K562 (cell line): ENCODE data around the gene DYNC1I2. TPM values are rescaled to one million over a fixed set of nuclear protein-coding genes. Genes with fewer than 3 reads are reported as not detected.

Experiments used
- CBX2 ChIP-seq: fragments of 200-600 bp; sonication (generic); IDR thresholded peaks from one replicate; pipeline ENCODE4 v1.6.1; 2012; ENCODE audit warnings: mild to moderate bottlenecking, low read length, inconsistent platforms; ENCODE audit not compliant: insufficient read depth, poor library complexity, severe bottlenecking
- FOXA1 ChIP-seq: fragments of 450-650 bp; IDR thresholded peaks from 2 replicates; pipeline ENCODE4 v1.6.1; 2016; ENCODE audit warnings: mild to moderate bottlenecking, borderline replicate concordance
- MAFK ChIP-seq: IDR thresholded peaks from 2 replicates; pipeline ENCODE4 v1.6.1; 2011; ENCODE audit warnings: low read length, improper control_type of control experiment
- POLR2G ChIP-seq: fragments of 200-400 bp; formaldehyde crosslinking; IDR thresholded peaks from 2 replicates; pipeline ENCODE4 v1.6.1; 2017; ENCODE audit warnings: low read depth, mild to moderate bottlenecking, antibody characterized with exemption, low read length, moderate library complexity
- RBFOX2 ChIP-seq: fragments of 200-400 bp; formaldehyde crosslinking; IDR thresholded peaks from 2 replicates; pipeline ENCODE4 v1.6.1; 2017; ENCODE audit warnings: low read depth, mild to moderate bottlenecking, low read length, moderate library complexity
- TAF1 ChIP-seq: IDR thresholded peaks from 2 replicates; pipeline ENCODE4 v1.6.1; 2011; ENCODE audit warnings: mild to moderate bottlenecking, low read length, moderate library complexity; ENCODE audit not compliant: insufficient read depth, control insufficient read depth, severe bottlenecking; ENCODE audit errors: extremely low read depth
- TBL1XR1 ChIP-seq, 2 experiments: IDR thresholded peaks; 2 replicates each; pipeline ENCODE4 v1.6.1; 2012; ENCODE audit warnings: improper control_type of control experiment in 2 of 2, low read length in 2 of 2, mild to moderate bottlenecking in 1 of 2
- TEAD1 ChIP-seq, 2 experiments: fragments of 450-650 bp in 1 of 2; sonication (generic) in 1 of 2; formaldehyde crosslinking; IDR thresholded peaks; 2 replicates each; pipeline versions ENCODE4 v1.4.0 to v1.8.0; 2020 to 2022; ENCODE audit warnings: mild to moderate bottlenecking in 2 of 2, missing genetic modification reagents in 1 of 2
- ZC3H4 ChIP-seq: sonication (generic); formaldehyde crosslinking; IDR thresholded peaks from 2 replicates; pipeline ENCODE4 v1.9.0; 2021; ENCODE audit warnings: missing genetic modification reagents, borderline replicate concordance
- ZNF717 ChIP-seq: fragments of 250-450 bp; sonication (Bioruptor Pico); IDR thresholded peaks from 2 replicates; pipeline ENCODE4 v1.5.0; 2021
- ZNF77 ChIP-seq: fragments of 250-450 bp; sonication (Bioruptor Pico); IDR thresholded peaks from 2 replicates; pipeline ENCODE4 v1.5.0; 2020
- polyA plus RNA-seq, 8 experiments: library from polyadenylated mRNA; depleted of rRNA in 4 of 8; stranded (reverse) in 5 of 8; unstranded in 3 of 8; fragments of >200 nt; fragmentation: Nextera tagmentation in 2 of 8; fragmentation: Illumina TruSeq in 1 of 8; extraction: Ambion mirVana in 2 of 8; extraction: Trizol in 1 of 8; gene quantifications; 2 replicates each; pipeline versions ENCODE4 v1.2.1 to v1.2.3, GENCODE V29; 2011 to 2014; ENCODE audit warnings: inconsistent platforms in 1 of 8, missing spikeins in 1 of 8
- total RNA-seq, 7 experiments: library from RNA; depleted of rRNA in 6 of 7; stranded (reverse); fragments of >200 nt in 6 of 7; fragmentation: Illumina TruSeq in 2 of 7; extraction: Trizol in 2 of 7; gene quantifications; 2 replicates each; pipeline versions ENCODE4 v1.2.1 to v1.2.3, GENCODE V29; 2011 to 2021; ENCODE audit warnings: low replicate concordance in 1 of 7
- TF ChIP-seq, protein P1 (sequence below): conservative IDR thresholded peaks from 2 replicates; pipeline ENCODE4 v1.6.1; 2011; ENCODE audit warnings: low read depth, mild to moderate bottlenecking, low read length; ENCODE audit not compliant: control insufficient read depth
- TF ChIP-seq, protein P2 (sequence below): fragments of 250-450 bp; sonication (Bioruptor Pico); IDR thresholded peaks from 2 replicates; pipeline ENCODE4 v1.9.0; 2021; ENCODE audit warnings: mild to moderate bottlenecking
- TF ChIP-seq, protein P3 (sequence below), 2 experiments: IDR thresholded peaks; 2 replicates each; pipeline ENCODE4 v1.6.1; 2011; ENCODE audit warnings: borderline replicate concordance in 1 of 2, control low read depth in 1 of 2, low read depth in 1 of 2, low read length in 1 of 2, mild to moderate bottlenecking in 1 of 2, mixed read lengths in 1 of 2, moderate library complexity in 1 of 2; ENCODE audit not compliant: insufficient read depth in 1 of 2, insufficient read length in 1 of 2, poor library complexity in 1 of 2, severe bottlenecking in 1 of 2; ENCODE audit errors: extremely low read depth in 1 of 2

The DYNC1I2 gene
- total and polyA plus RNA-seq, 9 of the 15 experiments (the other 6 are each of a cell fraction or from before 2014, with no cell fraction given): 59.1 to 204 (median 100) TPM

DNA sequence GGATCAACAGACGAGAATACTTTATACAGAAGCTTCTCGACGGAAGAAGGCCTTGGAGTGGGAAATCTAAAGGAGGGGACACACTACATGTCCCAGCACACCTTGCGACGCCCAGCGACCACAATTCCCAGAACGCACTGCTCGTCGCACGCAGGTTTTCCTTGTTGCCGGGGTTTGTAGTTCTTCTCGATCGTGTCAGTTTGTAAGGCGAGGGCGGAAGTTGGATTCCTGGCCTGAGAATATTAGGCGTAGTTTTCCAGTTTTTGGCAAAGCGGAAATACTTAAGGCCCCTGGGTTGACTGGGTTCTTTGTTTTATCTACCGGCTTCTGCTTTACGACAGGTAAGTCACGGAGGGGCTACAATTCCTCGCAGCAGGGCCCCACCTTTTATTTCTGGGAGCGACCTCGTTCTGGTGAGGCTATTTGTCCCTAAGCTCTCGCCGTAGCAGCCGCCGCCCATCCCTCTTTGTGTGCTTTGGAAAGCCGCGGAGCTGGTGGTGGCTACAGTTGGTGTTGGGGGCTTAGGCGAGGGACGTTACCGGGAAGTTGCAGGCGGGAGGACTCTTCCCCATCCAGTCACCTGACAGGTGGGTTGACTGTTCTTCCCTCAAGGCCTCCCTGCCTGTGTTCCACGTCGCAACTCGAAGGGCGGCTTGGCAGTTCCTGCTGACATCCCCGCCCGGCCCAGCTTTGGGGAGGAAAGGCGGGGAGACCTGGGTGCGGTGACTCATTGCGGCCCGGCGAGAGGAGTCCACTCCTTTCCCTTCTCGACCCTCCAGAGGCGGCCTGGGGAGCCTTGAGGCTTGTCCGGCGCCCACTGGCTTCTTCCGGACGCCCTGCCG, at the start of gene DYNC1I2 (continued):
- peak; percentile 90 for TF ChIP-seq POLR2G
- TF ChIP-seq, protein P1, sequence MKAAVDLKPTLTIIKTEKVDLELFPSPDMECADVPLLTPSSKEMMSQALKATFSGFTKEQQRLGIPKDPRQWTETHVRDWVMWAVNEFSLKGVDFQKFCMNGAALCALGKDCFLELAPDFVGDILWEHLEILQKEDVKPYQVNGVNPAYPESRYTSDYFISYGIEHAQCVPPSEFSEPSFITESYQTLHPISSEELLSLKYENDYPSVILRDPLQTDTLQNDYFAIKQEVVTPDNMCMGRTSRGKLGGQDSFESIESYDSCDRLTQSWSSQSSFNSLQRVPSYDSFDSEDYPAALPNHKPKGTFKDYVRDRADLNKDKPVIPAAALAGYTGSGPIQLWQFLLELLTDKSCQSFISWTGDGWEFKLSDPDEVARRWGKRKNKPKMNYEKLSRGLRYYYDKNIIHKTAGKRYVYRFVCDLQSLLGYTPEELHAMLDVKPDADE: peak; percentile 100
- TF ChIP-seq, protein P2, sequence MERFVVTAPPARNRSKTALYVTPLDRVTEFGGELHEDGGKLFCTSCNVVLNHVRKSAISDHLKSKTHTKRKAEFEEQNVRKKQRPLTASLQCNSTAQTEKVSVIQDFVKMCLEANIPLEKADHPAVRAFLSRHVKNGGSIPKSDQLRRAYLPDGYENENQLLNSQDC (CRISPR knock-in tag): no peak
- TF ChIP-seq ZNF717 (CRISPR knock-in tag): no peak; the same call in 1 of the 2 replicates
- no peak for TF ChIP-seq ZNF77
- TF ChIP-seq, protein P3, sequence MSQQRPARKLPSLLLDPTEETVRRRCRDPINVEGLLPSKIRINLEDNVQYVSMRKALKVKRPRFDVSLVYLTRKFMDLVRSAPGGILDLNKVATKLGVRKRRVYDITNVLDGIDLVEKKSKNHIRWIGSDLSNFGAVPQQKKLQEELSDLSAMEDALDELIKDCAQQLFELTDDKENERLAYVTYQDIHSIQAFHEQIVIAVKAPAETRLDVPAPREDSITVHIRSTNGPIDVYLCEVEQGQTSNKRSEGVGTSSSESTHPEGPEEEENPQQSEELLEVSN (IDR thresholded peaks at IDR 0.05; ENCODE audit: borderline replicate concordance in 1 of 2, extremely low read depth in 1 of 2, insufficient read depth in 1 of 2, insufficient read length in 1 of 2, low read depth in 1 of 2, low read length in 1 of 2, poor library complexity in 1 of 2, severe bottlenecking in 1 of 2): peak; percentile 21 to 46
- TF ChIP-seq TEAD1 (CRISPR knock-in tag; IDR thresholded peaks at IDR 0.05): peak; percentile 74; a peak in 2 of 4 replicates
- TF ChIP-seq ZC3H4: no peak; the same call in 1 of the 2 replicates
- no peak for TF ChIP-seq CBX2
- peak; percentile 23 for TF ChIP-seq MAFK
- TF ChIP-seq RBFOX2: peak; percentile 89
- peak; percentile 65 for TF ChIP-seq TAF1
- 0 out of 4 replicates have a peak, but pooled peaks of 1 of the 2 experiments have one; percentile 41 for TF ChIP-seq TBL1XR1 (IDR thresholded peaks at IDR 0.05; ENCODE audit: low read length in 2 of 2)
- no peak for TF ChIP-seq FOXA1
